GM19043 (cell line): ENCODE data around the gene EEF2K.
"Not testable (repeated sequence)": the region's sequence is repeated elsewhere in the genome, so short reads cannot be mapped to it uniquely, and the experiment has no call there.

Experiments
- ATAC-seq: cut with Tn5 transposase; IDR thresholded peaks from one replicate; pipeline ENCODE4 v1.9.1; 2021; ENCODE audit warnings: low read depth; ENCODE audit not compliant: unreplicated experiment

The EEF2K gene

DNA sequence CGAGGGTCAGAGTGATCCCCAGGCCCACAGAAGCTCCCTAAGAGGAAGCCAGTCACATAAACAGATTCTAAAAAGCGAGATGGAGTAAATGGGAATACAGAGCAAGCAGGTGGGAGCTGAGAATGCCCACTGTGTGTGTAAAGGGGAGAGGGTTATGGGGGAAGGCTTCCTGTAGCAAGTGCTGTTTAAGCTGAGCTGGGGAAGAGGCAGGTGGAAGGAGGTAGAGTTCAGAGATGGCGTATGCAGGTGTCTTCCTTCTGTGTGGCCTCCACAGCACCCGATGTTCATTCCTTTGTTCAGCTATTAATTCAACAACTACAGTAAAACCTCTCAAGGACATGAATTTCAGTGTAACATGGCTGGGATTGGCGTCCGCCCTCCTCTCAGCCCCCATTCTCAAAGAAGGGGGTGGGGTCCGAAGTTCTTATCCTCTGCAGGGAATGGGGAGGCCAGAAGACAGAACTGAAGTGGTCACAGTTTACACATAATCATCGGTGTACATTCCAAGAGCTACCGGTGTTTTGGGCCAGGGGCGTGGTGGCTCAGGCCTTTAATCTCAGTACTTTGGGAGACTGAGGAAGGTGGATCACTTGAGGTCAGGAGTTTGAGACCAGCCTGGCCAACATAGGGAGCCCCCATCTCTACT lies 1.8 kb downstream of the EEF2K start:
- no peak for ATAC-seq

DNA sequence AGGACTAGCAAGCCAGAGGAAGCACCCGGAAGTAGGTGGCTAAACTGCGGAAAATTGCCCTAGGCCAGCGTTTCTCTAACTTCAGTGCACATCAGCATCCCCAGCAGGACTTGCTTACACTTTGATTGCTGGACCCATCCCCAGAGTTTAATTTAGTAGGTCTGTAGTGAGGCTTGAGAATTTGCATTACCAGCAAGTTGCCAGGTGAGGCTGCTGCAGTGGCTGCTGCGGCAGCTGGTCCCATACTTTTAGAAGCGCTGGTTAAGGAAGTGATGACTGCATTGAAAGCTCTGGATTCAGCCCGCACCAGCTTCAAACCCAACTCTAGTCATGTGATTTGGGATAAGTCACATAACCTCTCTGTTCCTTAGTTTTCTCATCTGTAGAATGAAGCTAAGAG lies 4.2 kb downstream of the EEF2K start:
- ATAC-seq, result no peak

DNA sequence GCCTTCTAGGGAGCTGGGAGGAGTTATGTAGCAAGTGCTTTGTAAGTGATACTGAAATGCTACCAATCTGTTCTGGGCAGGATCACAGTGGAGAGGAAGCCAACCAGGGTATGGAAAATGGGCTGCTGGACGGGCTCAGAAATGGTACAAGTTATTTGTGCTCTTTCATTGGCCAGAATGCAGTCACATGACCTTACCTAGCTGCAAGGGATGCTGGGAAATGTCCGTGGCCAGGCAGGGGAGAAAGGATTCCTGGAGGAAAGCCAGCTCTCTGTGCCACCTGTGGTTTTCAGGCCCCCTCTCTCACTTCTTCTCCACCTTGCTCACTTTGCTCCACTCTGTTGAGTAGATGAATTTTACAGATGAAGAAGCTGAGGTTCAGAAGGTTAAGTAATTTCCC lies 4.8 kb downstream of the EEF2K start:
- ATAC-seq, result no peak

DNA sequence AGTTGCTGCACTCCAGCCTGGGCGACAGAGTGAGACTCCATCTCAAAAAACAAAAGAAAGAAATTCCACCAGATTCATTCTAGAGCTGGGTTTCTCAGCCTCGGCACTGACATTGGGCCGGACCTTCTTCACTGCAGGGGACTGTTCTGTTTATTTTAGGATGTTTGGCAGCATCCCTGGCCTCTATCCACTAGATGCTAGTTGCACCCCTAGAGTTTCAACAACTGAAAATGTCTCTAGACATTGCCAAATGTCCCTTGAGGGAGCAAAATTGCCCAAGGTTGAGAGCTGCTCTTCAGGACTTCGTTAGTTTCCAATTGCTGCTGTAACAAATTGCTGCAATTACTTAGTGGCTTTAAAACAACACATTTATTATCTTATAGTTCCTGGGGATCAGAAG lies 7.2 kb downstream of the EEF2K start:
- ATAC-seq, result no peak

DNA sequence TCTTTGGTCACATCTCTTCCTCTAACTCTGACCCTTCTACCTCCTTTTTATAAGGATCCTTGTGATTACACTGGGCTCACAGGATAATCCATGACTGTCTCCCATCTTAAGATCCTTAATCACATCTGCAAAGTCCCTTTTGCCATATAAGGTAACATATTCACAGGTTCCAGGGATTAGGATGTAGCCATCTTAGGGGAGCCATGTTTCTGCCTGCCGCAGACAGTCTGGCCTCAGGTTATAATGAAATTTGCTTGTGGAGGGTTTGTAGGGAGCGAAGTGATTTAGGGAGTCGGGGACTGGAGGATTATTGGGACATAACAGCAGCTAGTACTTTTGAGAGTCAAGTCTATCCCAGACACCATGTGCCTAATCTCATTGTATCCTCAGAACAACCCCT lies 7.7 kb downstream of the EEF2K start:
- no peak for ATAC-seq

DNA sequence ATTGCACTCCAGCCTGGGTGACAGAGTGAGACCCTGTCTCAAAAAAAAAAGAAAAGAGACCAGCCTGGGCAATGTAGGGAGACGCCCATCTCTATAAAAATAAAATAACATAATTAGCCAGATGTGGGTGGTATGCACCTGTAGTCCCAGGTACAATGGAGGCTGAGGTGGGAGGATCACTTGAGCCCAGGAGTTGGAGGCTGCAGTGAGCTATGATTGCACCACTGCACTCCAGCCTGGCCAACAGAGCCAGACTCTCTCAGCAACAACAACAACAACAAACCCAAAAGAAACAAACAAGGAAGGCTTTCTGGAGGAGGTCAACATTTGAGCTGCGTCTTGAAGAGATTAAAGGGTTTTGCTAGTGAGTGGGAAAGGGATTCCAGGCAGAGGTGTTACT lies 8.3 kb downstream of the EEF2K start:
- no peak for ATAC-seq

DNA sequence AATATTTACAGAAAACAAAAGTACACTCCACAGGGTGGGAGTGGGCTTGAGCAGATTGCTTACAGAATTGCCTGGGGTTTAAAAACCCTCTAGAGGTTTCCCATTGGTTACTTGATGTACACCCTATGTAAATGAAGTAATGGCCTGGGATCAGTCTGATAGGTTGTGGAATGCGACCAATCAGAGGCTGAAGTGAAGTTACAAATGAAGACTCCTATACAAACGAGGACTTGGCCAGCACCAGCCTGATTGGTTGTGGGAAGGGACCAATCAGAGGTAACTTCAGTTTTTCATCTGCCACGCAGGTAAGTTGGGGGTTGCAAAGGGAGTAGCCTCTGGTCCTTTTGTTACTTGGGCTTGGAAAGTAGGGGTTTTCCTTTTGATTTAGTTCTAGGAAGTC lies 8.8 kb downstream of the EEF2K start:
- no peak for ATAC-seq

DNA sequence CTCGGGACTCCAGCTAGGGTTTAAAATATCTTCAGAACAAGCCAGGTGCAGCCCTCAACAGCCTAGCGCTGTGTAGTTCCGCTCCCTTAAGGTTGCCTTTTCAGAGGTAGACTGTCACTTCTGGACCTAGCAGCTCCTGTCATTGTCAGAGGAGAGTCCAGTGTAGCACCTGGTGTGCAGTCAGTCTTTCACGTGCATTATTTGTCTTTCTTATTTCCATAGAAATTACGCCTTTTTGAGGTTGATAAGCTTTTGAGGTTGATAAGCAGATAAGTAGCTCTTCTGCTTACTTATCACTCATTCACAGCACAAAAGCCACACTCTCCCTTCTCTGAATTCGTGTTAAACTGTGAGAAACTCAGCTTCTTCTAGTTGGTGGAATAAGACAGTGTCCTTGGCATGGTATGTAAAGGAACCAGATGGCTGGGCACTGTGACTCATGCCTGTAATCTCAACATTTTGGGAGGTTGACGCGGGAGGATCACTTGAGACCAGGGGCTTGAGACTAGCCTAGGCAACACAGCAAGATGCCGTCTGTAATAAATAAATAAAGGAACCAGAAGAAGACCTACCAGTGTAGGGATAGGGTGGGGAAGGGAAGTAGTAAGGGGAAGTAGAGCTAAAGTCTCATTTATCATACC lies 10.2 kb downstream of the EEF2K start:
- no peak for ATAC-seq

DNA sequence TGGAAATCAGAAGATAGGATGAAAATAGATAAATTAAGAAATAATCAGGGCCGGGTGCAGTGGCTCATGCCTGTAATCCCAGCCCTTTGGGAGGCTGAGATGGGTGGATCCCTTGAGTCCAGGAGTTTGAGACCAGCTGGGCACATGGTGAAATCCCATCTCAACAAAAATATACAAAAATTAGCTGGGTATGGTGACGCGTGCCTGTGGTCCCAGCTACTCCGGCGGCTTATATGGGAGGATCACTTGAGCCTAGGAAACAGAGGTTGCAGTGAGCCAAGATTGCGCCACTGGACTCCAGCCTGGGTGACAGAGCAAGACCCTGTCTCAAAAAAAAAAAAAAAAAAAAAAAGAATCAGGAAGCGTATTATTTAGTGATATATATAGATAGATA lies 10.8 kb downstream of the EEF2K start:
- not testable (repeated sequence) for ATAC-seq

DNA sequence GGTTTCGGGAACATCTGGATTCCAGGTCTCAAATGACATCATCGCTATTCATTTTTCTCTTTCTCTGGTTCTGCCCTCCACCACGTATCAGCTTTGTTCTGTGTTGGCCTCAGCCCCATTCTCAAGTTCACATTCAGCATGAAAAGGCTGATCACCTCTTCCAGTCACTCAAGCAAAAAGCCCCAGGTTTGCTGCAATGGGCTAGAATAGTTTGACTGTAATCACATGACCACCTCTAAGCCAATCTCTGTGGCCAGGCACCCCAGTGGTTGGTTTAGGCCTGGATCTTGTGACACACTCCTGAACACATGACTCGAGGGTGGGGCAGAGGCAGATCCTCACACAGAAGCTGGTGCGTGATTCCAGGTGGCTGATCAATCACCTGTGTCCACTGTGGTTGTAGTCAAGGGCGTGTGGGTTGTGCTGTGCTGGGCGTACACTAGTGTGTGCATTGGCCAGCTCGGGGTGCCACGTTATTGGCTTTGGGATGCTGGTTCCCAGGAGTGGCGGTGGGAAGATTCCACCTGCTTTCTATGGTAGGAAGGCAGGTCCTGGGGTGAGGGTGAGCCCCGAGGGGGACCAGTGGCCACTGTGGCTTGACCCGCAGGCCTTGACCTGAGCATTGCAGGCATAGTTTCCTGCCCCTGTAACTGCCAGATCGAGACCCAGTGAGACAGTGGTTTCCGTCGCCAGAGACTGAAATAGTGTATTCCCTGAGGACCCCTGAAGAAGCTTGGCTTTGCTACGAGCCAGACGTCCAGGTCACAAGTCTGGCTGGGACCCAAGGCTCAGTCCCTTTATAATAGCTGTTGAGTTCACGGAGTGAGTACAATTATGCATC lies 12.0 kb downstream of the EEF2K start:
- ATAC-seq, result peak; percentile 91

DNA sequence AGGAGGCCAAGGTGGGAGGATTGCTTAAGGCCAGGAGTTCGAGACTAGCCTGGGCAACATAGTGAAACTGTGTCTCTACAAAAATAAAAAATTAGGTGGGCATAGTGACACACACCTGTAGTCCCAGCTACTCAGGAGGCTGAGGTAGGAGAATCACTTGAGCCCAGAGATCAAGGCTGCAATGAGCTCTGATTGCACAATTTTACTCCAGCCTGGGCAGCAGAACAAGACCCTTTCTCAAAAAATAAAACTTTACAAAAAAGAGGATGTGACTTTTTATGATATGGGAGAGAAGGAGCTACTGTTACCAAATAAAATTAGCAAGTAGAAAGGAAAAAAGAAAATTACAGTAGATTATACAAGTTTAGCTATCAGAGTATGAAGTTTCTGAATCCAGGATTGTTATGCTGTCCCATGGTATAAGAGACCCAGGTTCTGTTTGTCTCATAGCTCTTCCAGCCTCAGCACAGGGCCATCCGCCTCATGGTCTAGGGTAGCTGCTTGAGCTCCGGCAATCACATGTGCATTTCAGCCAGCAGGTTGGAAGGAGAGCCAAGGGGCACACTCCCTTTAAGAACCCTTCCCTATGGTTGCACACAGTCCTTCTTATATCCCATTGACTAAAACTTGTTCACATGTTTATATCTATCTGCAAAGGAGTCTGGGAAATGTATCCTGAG lies 13.5 kb downstream of the EEF2K start:
- ATAC-seq, result no peak

DNA sequence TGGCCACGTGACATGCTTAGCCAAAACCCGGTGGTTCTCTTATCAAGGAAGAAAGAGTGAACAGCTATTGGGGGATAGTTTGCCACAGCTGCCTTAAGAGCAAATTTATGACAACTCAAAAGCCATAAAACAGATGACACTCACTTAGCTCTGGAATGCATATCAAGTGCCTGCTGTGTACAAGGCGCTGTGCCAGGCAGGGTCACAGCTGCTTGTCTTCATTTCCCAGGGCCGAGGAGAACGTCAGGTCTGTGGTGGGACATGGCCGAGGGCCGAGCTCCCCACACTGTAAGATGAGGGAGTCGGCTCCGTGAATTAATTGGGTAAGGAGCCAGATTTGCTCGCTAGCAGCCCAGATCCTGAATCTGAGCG lies 14.0 kb downstream of the EEF2K start:
- no peak for ATAC-seq

DNA sequence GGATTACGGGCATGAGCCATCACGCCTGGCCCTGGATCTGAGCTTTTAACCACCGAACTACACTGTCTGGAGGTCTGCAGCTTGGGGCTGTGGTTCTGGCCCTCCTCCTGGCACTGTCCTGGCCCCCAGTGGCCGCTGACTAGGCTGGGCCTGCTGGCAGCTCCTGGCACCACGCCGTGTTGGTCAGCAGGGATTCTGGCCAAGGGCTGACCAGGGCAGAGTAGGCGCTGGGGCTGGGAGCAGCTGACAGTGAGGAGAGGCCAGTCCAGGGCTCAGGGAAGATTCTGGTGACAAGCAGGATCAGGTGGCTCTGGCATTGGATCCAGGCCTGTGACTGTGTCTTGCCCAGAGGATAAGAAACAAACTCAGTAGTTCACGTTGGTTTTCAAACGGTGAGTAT lies 14.6 kb downstream of the EEF2K start:
- ATAC-seq, result no peak

DNA sequence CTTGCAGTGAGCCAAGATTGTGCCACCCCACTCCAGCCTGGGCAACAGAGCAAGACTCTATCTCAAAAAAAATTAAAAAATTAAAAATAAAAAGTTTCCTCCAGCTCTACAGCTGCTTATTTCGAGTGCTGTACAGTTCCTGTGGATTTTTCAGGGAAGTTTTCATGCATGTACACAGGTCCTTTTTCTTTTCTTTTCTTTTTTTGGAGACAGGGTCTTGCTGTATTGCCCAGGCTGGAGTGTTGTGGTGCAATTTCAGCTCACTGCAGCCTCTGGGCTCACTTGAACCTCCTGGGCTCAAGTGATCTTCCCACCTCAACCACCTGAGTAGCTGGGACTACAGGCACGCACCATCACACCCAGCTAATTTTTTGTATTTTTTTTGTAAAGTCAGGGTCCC lies 15.9 kb downstream of the EEF2K start:
- ATAC-seq, result no peak

DNA sequence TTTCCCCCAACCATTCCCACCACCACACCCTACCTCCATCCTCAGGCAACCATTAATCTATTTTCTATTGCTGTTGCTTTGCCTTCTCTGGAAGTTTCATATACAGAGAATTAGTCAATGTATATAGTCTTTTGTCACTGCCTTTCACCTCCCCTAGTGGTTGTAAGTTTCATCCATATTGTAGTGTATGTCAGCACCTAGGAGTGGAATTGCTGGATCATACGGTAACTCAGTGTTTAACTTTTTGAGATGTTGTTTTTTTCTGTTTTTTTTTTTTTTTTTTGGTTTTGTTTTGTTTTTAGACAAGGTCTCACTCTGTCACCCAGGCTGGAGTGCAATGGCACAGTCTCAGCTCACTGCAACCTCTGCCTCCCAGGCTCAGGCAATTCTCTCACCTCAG lies 16.9 kb downstream of the EEF2K start:
- ATAC-seq, result no peak

DNA sequence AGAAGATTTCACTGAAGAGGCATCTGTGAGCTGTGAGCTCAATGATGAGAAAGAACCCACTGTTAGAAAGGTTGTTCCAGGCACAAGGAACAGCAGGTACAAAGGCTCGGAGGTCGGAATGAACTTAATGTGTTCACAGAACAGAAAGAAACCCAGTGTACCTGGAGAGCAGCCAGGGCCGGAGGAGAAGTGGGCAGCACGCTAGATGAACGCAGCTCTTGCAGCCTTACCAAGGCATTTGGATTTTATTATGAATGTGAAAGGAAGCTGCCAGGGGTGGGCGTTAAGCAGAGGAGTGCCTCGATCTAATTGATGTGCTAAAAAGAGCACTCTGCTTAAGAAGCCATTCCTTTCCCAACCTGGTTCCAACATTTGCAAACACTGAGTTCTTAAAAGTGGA lies 19.0 kb downstream of the EEF2K start:
- ATAC-seq, result no peak

DNA sequence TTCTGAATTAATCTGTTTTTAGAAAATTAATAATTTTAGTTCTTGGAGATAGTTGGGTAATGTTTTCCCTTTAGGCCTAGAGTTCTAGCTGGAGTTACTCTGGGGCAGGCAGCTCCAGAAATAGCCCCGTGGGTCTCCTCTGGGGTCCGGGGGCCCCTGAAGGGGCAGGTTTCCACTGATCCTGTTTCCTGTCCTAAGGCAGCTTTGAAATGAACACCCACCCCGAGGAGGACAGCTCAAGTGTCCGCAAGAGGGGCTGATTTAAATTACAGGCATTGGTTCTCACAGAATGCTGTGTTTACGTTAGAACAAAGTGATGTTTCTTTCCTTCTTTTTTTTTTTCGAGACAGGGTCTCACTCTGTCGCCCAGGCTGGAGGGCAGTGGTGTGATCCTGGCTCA lies 23.8 kb downstream of the EEF2K start:
- no peak for ATAC-seq

DNA sequence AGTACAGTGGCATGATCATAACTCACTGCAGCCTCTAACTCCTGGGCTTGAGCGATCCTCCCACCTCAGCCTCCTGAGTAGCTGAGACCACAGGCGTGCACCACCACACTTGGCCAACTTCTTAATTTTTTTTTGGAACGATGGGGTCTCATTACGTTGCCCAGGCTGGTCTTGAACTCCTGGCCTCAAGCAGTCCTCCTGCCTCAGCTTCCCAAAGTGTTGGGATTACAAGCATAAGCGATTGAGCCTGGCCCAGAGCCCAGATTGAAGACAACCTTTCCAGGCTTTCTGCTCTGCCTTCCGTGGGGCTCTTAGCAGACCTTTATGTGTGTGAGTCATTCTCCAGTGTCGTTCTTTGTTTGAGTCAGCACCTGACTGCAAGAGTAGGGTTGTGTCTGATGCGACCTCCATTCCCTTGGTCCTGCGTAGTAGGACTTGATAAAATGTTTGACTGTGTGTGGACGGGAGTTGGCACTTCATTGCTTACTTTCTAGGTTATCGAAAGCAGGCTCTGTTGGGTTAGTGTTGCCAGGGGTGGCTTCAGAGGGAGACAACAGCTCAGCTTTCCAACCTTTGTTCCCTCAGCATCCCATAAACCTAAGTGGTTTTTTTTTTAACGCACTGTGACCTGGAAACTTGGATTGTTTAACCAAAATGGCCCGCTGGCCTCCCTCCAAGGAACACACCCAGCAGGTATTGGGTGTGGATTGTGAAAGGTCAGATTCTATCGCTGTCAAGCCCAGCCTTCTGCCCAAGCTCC lies 26.4 kb downstream of the EEF2K start:
- ATAC-seq, result no peak

DNA sequence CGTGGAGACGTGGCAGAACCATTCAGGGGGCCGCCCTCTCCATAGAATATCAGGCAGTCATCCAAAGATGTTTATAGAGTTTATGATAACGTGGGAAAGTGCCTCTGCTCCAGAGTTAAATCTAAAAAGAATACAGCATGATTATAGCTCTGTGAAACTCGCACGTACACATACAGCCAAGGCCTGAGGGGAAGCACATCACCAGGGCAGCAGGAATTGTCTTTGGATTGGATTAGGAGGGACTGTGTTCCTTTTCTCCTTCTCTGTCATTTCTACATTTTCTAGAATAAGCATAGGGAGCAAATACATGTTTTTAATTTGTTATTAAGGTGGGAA lies 26.9 kb downstream of the EEF2K start:
- no peak for ATAC-seq

DNA sequence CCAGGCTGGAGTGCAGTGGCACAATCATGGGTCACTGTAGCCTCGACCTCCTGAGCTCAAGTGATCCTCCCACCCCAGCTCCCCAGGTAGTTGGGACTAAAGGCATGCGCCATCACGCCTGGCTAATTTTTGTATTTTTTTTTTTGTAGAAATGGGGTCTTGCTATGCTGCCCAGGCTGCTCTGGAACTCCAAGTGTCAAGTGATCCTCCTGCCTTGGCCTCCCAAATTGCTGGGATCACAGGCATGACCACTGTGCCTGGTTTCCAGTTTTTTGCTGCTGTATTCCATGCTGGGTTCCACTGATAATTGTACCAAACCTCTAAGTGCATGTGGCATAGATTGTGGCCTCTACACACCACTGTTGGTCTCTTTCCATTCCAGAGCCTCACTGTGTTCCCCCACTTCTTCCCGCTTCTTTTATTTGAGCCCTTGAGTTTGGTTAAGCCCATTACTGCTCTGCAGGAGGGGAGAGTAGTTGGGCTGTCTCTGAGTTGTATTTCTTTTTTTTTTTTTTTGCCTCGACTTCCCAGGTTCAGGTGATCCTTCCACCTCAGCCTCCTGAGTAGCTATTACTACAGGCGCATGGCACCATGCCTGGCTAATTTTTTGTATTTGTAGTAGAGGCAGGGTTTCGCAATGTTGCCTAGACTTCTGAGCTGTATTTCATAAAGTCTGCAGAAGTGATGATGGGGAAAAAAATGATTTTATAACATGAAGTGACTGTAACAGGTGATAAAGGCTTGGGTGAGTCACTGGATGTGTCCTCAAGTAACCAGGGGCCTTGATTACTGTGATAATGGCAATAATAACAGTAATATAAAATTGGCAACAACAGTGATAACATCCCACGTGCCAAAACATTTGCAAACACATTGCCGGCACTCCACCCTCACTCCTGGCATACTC lies 30.0 kb downstream of the EEF2K start:
- ATAC-seq, result no peak
